NT2/D1 (cell line): ENCODE data around the gene PACSIN2.

Experiments used
- SUZ12 ChIP-seq: IDR thresholded peaks from 2 replicates; pipeline ENCODE4 v1.6.1; 2011; ENCODE audit not compliant: insufficient read length, insufficient read depth; ENCODE audit errors: extremely low read depth
- YY1 ChIP-seq: IDR thresholded peaks from 2 replicates; pipeline ENCODE4 v1.6.1; 2011; ENCODE audit not compliant: insufficient read length, insufficient read depth
- ZNF274 ChIP-seq: IDR thresholded peaks from 2 replicates; pipeline ENCODE4 v1.6.1; 2011; ENCODE audit warnings: mild to moderate bottlenecking, low read depth, low read length

GRCh38 chr22:42994276-42994916, 20.6 kb downstream of the PACSIN2 start:
- TF ChIP-seq SUZ12: no peak
- no peak for TF ChIP-seq ZNF274
- no peak for TF ChIP-seq YY1
